Loucy (cell line): ENCODE data around the gene PLXNB3.

Source experiments
- H2AFZ ChIP-seq: fragments of 200-600 bp; sonication (generic); 2 replicates; pipeline ENCODE4 v1.6.0; 2016; ENCODE audit warnings: antibody characterized with exemption, mild to moderate bottlenecking, low read length, moderate library complexity
- H3F3A ChIP-seq: fragments of 200-600 bp; 2 replicates; pipeline ENCODE4 v1.6.0; 2016; ENCODE audit warnings: antibody characterized with exemption, low read depth, mild to moderate bottlenecking
- H3K27me3 ChIP-seq: fragments of 200-600 bp; sonication (generic); 2 replicates; pipeline ENCODE4 v1.6.1; 2014; ENCODE audit warnings: low read length, mild to moderate bottlenecking; ENCODE audit not compliant: insufficient read depth, poor library complexity, severe bottlenecking
- H3K36me3 ChIP-seq: fragments of 200-600 bp; sonication (generic); 2 replicates; pipeline ENCODE4 v1.6.1; 2016; ENCODE audit warnings: low read length; ENCODE audit not compliant: insufficient read depth
- H3K4me1 ChIP-seq: fragments of 200-600 bp; sonication (generic); 2 replicates; pipeline ENCODE4 v1.5.1; 2014; ENCODE audit warnings: low read length, mild to moderate bottlenecking; ENCODE audit not compliant: insufficient read depth, poor library complexity, severe bottlenecking
- H3K4me2 ChIP-seq: fragments of 200-600 bp; sonication (generic); 2 replicates; pipeline ENCODE4 v1.6.0; 2014; ENCODE audit warnings: antibody characterized with exemption, low read length, low read depth, mild to moderate bottlenecking; ENCODE audit not compliant: poor library complexity, severe bottlenecking
- H3K4me3 ChIP-seq: fragments of 200-600 bp; sonication (generic); 2 replicates; pipeline ENCODE4 v1.5.1; 2014; ENCODE audit warnings: low read length, mild to moderate bottlenecking, mixed read lengths; ENCODE audit not compliant: poor library complexity, severe bottlenecking
- H3K79me2 ChIP-seq: fragments of 200-600 bp; sonication (generic); 2 replicates; pipeline ENCODE4 v1.6.1; 2014; ENCODE audit warnings: low read length; ENCODE audit not compliant: insufficient read depth
- H3K9ac ChIP-seq: fragments of 200-600 bp; sonication (generic); 2 replicates; pipeline ENCODE4 v1.6.0; 2014; ENCODE audit warnings: mild to moderate bottlenecking, low read depth, low read length, moderate library complexity; ENCODE audit not compliant: poor library complexity, severe bottlenecking
- H3K9me2 ChIP-seq: fragments of 200-600 bp; sonication (generic); replicated peaks from 2 replicates; pipeline ENCODE4 v1.6.1; 2016; ENCODE audit warnings: low read depth, low read length, mixed read lengths
- H3K9me3 ChIP-seq: fragments of 200-600 bp; sonication (generic); 2 replicates; pipeline ENCODE4 v1.6.1; 2014; ENCODE audit warnings: mild to moderate bottlenecking, antibody characterized with exemption, low read length, low read depth; ENCODE audit not compliant: insufficient read depth
- H4K20me1 ChIP-seq: fragments of 200-600 bp; sonication (generic); 2 replicates; pipeline ENCODE4 v1.6.0; 2014; ENCODE audit warnings: antibody characterized with exemption, low read length, mild to moderate bottlenecking; ENCODE audit not compliant: insufficient read depth, poor library complexity, severe bottlenecking
- CTCF ChIP-seq: fragments of 200-600 bp; sonication (generic); conservative IDR thresholded peaks from 2 replicates; pipeline ENCODE4 v1.5.1; 2014; ENCODE audit warnings: mild to moderate bottlenecking, antibody characterized with exemption, low read length
- EZH2phosphoT487 ChIP-seq: fragments of 200-600 bp; IDR thresholded peaks from 2 replicates; pipeline ENCODE4 v1.6.1; 2018; ENCODE audit warnings: antibody characterized with exemption, mild to moderate bottlenecking, moderate library complexity, borderline replicate concordance

PLXNB3 gene

GRCh38 chrX:153725832-153726285, 38.2 kb upstream of the PLXNB3 start:
- no peaks in the 10 kb centered on the region for H3K27me3 ChIP-seq
- no peak overlapping the region for H2AFZ ChIP-seq
- H3F3A ChIP-seq = no peaks in the 10 kb centered on the region
- no peak overlapping the region for H3K9ac ChIP-seq
- H3K4me1 ChIP-seq = peaks cover 34% of the 10 kb centered on the region
- H3K4me2 ChIP-seq = peak overlapping the region; percentile 78
- H3K9me2 ChIP-seq = no peaks in the 10 kb centered on the region
- H4K20me1 ChIP-seq = peaks cover 17% of the 10 kb centered on the region
- TF ChIP-seq CTCF (no peak), EZH2phosphoT487 (no peak)
- H3K4me3 ChIP-seq = peak overlapping the region; percentile 77
- H3K36me3 ChIP-seq = 0 out of 2 replicates have a peak, but pooled peaks cover under 1% of the 10 kb centered on the region
- no peaks in the 10 kb centered on the region for H3K9me3 ChIP-seq
- H3K79me2 ChIP-seq = peaks cover 37% of the 10 kb centered on the region

- peak overlapping the region; percentile 70 for H3K9ac ChIP-seq
- H3K9me2 ChIP-seq = no peaks in the 10 kb centered on the region
- H3K4me1 ChIP-seq = peaks cover 33% of the 10 kb centered on the region
- H4K20me1 ChIP-seq = peaks cover 16% of the 10 kb centered on the region
- H3K79me2 ChIP-seq = peaks cover 30% of the 10 kb centered on the region
- H3K9me3 ChIP-seq = no peaks in the 10 kb centered on the region
- no peak overlapping the region for H2AFZ ChIP-seq
- no peaks in the 10 kb centered on the region for H3K36me3 ChIP-seq
- H3F3A ChIP-seq = no peaks in the 10 kb centered on the region
- H3K4me3 ChIP-seq = peak overlapping the region; percentile 61
- TF ChIP-seq EZH2phosphoT487 (no peak), CTCF (no peak)
- H3K27me3 ChIP-seq = no peaks in the 10 kb centered on the region
- peak overlapping the region; percentile 78 for H3K4me2 ChIP-seq
These were observed 37.5 kb upstream of the PLXNB3 start for GRCh38 chrX:153726286-153727122.

GRCh38 chrX:153727123-153727931, 36.7 kb upstream of the PLXNB3 start:
- H3K4me1 ChIP-seq = peaks cover 28% of the 10 kb centered on the region
- peak overlapping the region; percentile 70 for H3K9ac ChIP-seq
- H3K36me3 ChIP-seq = no peaks in the 10 kb centered on the region
- peaks cover 22% of the 10 kb centered on the region for H3K79me2 ChIP-seq
- H2AFZ ChIP-seq = no peak overlapping the region
- H3K4me3 ChIP-seq = peak overlapping the region; percentile 61
- H3K27me3 ChIP-seq = no peaks in the 10 kb centered on the region
- no peaks in the 10 kb centered on the region for H3F3A ChIP-seq
- H3K4me2 ChIP-seq = peak overlapping the region; percentile 70
- no peaks in the 10 kb centered on the region for H3K9me2 ChIP-seq
- H4K20me1 ChIP-seq = peaks cover 9% of the 10 kb centered on the region
- TF ChIP-seq EZH2phosphoT487 (no peak), CTCF (no peak)
- H3K9me3 ChIP-seq = no peaks in the 10 kb centered on the region
